HG03060 (cell line): ENCODE measurements around the gene CNTNAP2.

Experiments
- ATAC-seq: cut with Tn5 transposase; IDR thresholded peaks from one replicate; pipeline ENCODE4 v1.9.1; 2021; ENCODE audit warnings: low read depth, moderate number of reproducible peaks; ENCODE audit not compliant: unreplicated experiment

CNTNAP2 gene

GRCh38 chr7:148135116-148135515 lies 2018.5 kb downstream of the CNTNAP2 start:
- no peak for ATAC-seq

GRCh38 chr7:148135997-148136396 lies 2019.4 kb downstream of the CNTNAP2 start:
- ATAC-seq, result no peak

GRCh38 chr7:148142660-148143248 lies 2026.2 kb downstream of the CNTNAP2 start:
- ATAC-seq, result no peak

GRCh38 chr7:148144827-148145226 lies 2028.2 kb downstream of the CNTNAP2 start:
- ATAC-seq, result no peak

GRCh38 chr7:148146346-148146745 lies 2029.7 kb downstream of the CNTNAP2 start:
- no peak for ATAC-seq

- no peak for ATAC-seq
Observed at GRCh38 chr7:148147438-148147837, 2030.8 kb downstream of the CNTNAP2 start.

- ATAC-seq, result no peak
Observed at GRCh38 chr7:148148456-148148855, 2031.9 kb downstream of the CNTNAP2 start.

- no peak for ATAC-seq
Observed at GRCh38 chr7:148149730-148150129, 2033.1 kb downstream of the CNTNAP2 start.

- no peak for ATAC-seq
Observed at GRCh38 chr7:148151778-148152177, 2035.2 kb downstream of the CNTNAP2 start.

GRCh38 chr7:148153616-148154284 lies 2037.1 kb downstream of the CNTNAP2 start:
- no peak for ATAC-seq

GRCh38 chr7:148155000-148155399 lies 2038.4 kb downstream of the CNTNAP2 start:
- no peak for ATAC-seq

- no peak for ATAC-seq
Observed at GRCh38 chr7:148155826-148156225, 2039.2 kb downstream of the CNTNAP2 start.

GRCh38 chr7:148156233-148156632 lies 2039.6 kb downstream of the CNTNAP2 start:
- ATAC-seq, result no peak

- ATAC-seq, result no peak
Observed at GRCh38 chr7:148159331-148159730, 2042.7 kb downstream of the CNTNAP2 start.

GRCh38 chr7:148161776-148162175 lies 2045.2 kb downstream of the CNTNAP2 start:
- ATAC-seq, result no peak

GRCh38 chr7:148162808-148163207 lies 2046.2 kb downstream of the CNTNAP2 start:
- no peak for ATAC-seq

GRCh38 chr7:148163246-148163645 lies 2046.6 kb downstream of the CNTNAP2 start:
- no peak for ATAC-seq

- no peak for ATAC-seq
Observed at GRCh38 chr7:148172920-148173319, 2056.3 kb downstream of the CNTNAP2 start.

- no peak for ATAC-seq
Observed at GRCh38 chr7:148173369-148173768, 2056.8 kb downstream of the CNTNAP2 start.

- no peak for ATAC-seq
Observed at GRCh38 chr7:148174376-148174775, 2057.8 kb downstream of the CNTNAP2 start.

GRCh38 chr7:148175512-148175911 lies 2058.9 kb downstream of the CNTNAP2 start:
- ATAC-seq, result no peak

GRCh38 chr7:148177972-148178371 lies 2061.4 kb downstream of the CNTNAP2 start:
- no peak for ATAC-seq
